ENCODE data around the gene ACOT9.

GRCh38 chrX:23661671-23662070 lies 81.4 kb downstream of the ACOT9 start:
- no peak for TF ChIP-seq POLR2A (IDR thresholded peaks at IDR 0.05)
- TF ChIP-seq, protein P1, sequence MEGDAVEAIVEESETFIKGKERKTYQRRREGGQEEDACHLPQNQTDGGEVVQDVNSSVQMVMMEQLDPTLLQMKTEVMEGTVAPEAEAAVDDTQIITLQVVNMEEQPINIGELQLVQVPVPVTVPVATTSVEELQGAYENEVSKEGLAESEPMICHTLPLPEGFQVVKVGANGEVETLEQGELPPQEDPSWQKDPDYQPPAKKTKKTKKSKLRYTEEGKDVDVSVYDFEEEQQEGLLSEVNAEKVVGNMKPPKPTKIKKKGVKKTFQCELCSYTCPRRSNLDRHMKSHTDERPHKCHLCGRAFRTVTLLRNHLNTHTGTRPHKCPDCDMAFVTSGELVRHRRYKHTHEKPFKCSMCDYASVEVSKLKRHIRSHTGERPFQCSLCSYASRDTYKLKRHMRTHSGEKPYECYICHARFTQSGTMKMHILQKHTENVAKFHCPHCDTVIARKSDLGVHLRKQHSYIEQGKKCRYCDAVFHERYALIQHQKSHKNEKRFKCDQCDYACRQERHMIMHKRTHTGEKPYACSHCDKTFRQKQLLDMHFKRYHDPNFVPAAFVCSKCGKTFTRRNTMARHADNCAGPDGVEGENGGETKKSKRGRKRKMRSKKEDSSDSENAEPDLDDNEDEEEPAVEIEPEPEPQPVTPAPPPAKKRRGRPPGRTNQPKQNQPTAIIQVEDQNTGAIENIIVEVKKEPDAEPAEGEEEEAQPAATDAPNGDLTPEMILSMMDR (IDR thresholded peaks at IDR 0.05) = no peak
